ENCODE results near the gene SDR9C7. TPM values are rescaled to one million over a fixed set of nuclear protein-coding genes. Genes with fewer than 3 reads are reported as not detected.
"Not testable (repeated sequence)": the region's sequence is repeated elsewhere in the genome, so short reads cannot be mapped to it uniquely, and the experiment has no call there.

The SDR9C7 gene
- total RNA-seq, 1 donor from 2014 or later = 0.22 TPM

DNA sequence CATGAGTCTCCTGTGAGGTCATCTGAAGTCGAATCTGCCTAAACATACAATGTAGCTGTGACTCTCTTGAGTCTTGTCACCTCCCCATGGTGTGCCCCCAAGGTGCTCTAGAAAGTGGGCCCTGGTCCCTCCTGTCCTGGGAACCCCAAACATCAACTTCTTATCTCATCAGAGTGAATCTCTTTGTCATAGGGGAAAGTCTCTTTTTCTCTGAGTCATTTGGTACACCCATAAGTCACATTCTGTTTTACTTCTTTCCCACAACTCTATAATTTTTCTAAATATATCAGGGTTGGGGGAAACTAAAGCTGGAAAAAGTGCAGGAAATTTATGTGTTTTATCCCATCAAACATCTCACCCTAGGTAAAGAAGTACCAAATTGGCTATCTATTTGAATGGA, 12.9 kb downstream of the SDR9C7 start:
- H3K9me3 Mint-ChIP-seq = no peaks in the 10 kb centered on the region
- H3K27ac Mint-ChIP-seq = no peak overlapping the region
- H3K4me3 Mint-ChIP-seq = no peak overlapping the region
- no peaks in the 10 kb centered on the region for H3K4me1 Mint-ChIP-seq (ENCODE audit: unreplicated experiment)
- no peak for DNase-seq (ENCODE audit: extremely low spot score, unreplicated experiment)
- TF ChIP-seq, protein P1, sequence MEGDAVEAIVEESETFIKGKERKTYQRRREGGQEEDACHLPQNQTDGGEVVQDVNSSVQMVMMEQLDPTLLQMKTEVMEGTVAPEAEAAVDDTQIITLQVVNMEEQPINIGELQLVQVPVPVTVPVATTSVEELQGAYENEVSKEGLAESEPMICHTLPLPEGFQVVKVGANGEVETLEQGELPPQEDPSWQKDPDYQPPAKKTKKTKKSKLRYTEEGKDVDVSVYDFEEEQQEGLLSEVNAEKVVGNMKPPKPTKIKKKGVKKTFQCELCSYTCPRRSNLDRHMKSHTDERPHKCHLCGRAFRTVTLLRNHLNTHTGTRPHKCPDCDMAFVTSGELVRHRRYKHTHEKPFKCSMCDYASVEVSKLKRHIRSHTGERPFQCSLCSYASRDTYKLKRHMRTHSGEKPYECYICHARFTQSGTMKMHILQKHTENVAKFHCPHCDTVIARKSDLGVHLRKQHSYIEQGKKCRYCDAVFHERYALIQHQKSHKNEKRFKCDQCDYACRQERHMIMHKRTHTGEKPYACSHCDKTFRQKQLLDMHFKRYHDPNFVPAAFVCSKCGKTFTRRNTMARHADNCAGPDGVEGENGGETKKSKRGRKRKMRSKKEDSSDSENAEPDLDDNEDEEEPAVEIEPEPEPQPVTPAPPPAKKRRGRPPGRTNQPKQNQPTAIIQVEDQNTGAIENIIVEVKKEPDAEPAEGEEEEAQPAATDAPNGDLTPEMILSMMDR (conservative IDR thresholded peaks at IDR 0.05) = no peak
- H3K27me3 Mint-ChIP-seq = peaks cover 12% of the 10 kb centered on the region
- no peaks in the 10 kb centered on the region for H3K36me3 Mint-ChIP-seq

DNA sequence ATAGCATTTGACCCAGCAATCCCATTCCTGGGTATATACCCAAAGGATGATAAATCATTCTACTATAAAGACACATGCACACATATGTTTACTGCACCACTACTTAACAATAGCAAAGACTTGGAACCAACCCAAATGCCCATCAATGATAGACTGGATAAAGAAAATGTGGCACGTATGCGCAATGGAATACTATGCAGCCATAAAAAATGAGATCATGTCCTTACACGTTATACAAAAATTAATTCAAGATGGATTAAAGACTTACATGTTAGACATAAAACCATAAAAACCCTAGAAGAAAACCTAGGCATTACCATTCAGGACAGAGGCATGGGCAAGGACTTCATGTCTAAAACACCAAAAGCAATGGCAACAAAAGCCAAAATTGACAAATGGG, 16.1 kb downstream of the SDR9C7 start:
- not testable (repeated sequence) for H3K4me1 Mint-ChIP-seq (ENCODE audit: unreplicated experiment); DNase-seq (ENCODE audit: extremely low spot score, unreplicated experiment); H3K27ac Mint-ChIP-seq; H3K4me3 Mint-ChIP-seq; H3K36me3 Mint-ChIP-seq; H3K9me3 Mint-ChIP-seq
- H3K27me3 Mint-ChIP-seq = peaks cover 12% of the 10 kb centered on the region

DNA sequence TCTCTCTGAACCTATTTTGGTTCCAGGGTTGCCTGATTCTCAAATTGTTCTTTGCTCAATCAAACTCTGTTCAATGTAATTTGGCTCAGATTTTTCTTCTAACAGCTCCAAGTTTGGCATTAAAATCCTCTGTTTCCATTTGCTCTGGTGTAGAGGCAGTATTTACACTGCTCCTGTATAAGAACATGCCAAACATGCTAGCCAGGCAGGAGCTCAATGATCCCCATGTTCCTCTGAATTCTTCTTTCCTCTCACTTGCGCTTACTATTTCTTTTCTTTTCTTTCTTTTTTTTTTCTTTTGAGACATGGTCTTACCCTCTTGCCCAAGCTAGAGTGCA, 17.2 kb downstream of the SDR9C7 start:
- TF ChIP-seq, protein P1 (conservative IDR thresholded peaks at IDR 0.05) = no peak
- Mint-ChIP-seq H3K27ac (no peak overlapping the region), H3K36me3 (no peaks in the 10 kb centered on the region), H3K9me3 (no peaks in the 10 kb centered on the region), H3K27me3 (peaks cover 11% of the 10 kb centered on the region), H3K4me1 (ENCODE audit: unreplicated experiment) (no peaks in the 10 kb centered on the region), H3K4me3 (no peak overlapping the region)
- DNase-seq (ENCODE audit: extremely low spot score, unreplicated experiment) = no peak

DNA sequence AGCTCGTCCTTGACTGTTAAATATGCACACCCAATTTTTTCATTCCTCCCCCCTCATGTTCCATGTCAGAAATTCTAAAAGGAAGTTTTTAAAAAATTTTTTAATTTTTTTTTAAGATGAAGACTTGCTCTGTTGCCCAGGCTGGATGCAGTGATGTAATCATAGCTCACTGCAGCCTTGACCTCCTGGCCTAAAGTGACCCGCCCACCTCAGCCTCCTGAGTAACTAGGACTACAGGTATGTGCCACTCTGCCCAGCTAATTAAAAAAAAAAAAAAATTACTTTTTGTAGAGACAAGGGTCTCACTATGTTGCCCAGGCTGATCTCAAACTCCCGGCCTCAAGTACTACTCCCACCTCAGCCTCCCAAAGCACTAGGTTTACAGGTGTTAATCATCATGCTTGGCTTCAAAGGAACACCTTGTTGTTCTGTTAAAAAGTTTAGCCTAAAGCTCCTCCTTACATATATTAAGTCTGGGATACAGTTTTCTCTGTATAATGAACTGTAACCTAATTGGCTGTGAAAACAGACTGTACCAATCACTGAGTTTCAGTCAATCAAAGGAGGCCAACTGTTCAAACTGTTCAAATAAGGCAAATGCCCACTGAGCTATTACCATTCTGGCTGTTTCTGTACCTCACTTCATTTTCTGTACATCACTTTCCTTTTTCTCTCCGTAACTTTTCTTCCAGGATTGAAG, 17.8 kb downstream of the SDR9C7 start:
- TF ChIP-seq, protein P1 (conservative IDR thresholded peaks at IDR 0.05) = no peak
- no peaks in the 10 kb centered on the region for H3K36me3 Mint-ChIP-seq

DNA sequence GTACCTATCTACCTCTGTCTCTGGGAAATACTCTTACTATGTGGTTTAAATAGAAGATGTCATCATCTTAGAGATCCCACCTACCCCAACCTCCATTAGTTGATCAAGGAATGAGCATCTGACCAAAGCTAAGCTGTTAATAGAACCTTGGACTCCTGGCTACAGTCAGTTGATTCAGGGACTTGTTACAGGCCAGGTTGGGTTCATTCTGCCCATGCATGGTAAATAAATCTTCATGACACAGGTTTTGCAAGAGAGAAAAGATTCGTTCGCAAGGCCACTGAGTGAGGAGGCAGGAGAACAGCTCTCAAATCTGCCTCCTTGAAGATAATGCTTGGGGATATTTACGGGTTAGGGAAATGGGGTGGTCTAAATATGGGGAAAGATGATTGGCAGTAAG, 19.5 kb downstream of the SDR9C7 start:
- TF ChIP-seq, protein P1 (conservative IDR thresholded peaks at IDR 0.05) = no peak
- no peaks in the 10 kb centered on the region for H3K36me3 Mint-ChIP-seq
- no peak overlapping the region for H3K4me3 Mint-ChIP-seq
- no peaks in the 10 kb centered on the region for H3K9me3 Mint-ChIP-seq
- no peaks in the 10 kb centered on the region for H3K4me1 Mint-ChIP-seq (ENCODE audit: unreplicated experiment)
- peaks cover 6% of the 10 kb centered on the region for H3K27me3 Mint-ChIP-seq
- no peak for DNase-seq (ENCODE audit: extremely low spot score, unreplicated experiment)
- no peak overlapping the region for H3K27ac Mint-ChIP-seq

More for the DNA sequence above, 17.8 kb downstream of the SDR9C7 start:
- no peak for DNase-seq (ENCODE audit: extremely low spot score, unreplicated experiment)
- Mint-ChIP-seq H3K4me3 (no peak overlapping the region), H3K27me3 (peaks cover 12% of the 10 kb centered on the region), H3K9me3 (no peaks in the 10 kb centered on the region), H3K27ac (no peak overlapping the region), H3K4me1 (ENCODE audit: unreplicated experiment) (no peaks in the 10 kb centered on the region)

DNA sequence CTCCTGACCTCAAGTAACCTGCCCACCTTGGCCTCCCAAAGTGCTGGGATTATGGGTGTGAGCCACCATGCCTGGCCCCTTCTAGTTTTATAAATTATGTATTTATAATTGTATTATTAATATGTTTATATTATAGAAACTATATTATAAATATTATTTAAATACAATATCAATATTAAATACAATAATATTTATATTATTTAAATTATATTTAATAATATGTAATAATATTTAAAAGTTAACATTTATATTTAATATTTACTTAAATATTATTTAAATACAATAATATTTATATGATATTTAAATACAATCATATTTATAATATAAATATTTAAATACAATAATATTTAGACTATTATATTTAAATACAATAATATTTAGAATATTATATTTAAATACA, 20.0 kb downstream of the SDR9C7 start:
- Mint-ChIP-seq H3K9me3 (no peaks in the 10 kb centered on the region), H3K27me3 (peaks cover 6% of the 10 kb centered on the region)
- no peak for DNase-seq (ENCODE audit: extremely low spot score, unreplicated experiment)

DNA sequence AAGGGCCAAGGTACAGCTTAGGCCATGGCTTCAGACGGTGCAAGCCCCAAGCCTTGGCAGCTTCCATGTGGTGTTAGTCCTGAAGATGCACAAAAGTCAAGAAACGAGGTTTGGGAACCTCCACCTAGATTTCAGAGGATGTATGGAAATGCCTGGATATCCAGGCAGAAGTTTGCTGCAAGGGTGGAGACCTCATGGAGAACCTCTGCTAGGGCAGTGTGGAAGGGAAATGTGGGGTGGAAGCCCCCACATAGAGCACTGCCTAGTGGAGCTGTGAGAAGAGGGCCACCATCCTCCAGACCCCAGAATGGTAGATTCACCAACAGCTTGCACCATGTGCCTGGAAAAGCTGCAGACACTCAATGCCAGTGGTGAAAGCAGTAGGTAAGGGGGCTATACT, 24.8 kb downstream of the SDR9C7 start:
- H3K27me3 Mint-ChIP-seq = peaks cover 13% of the 10 kb centered on the region
- not testable (repeated sequence) for H3K4me1 Mint-ChIP-seq (ENCODE audit: unreplicated experiment); H3K9me3 Mint-ChIP-seq; DNase-seq (ENCODE audit: extremely low spot score, unreplicated experiment); H3K36me3 Mint-ChIP-seq; H3K27ac Mint-ChIP-seq; H3K4me3 Mint-ChIP-seq

More for the DNA sequence above, 20.0 kb downstream of the SDR9C7 start:
- Mint-ChIP-seq H3K27ac (no peak overlapping the region), H3K4me1 (ENCODE audit: unreplicated experiment) (no peaks in the 10 kb centered on the region), H3K36me3 (no peaks in the 10 kb centered on the region), H3K4me3 (no peak overlapping the region)
- TF ChIP-seq, protein P1 (conservative IDR thresholded peaks at IDR 0.05) = no peak

Data from type B pancreatic cell (in vitro differentiated cells).